ENCODE results near the gene ERC2.
"Not testable (repeated sequence)": the region's sequence is repeated elsewhere in the genome, so short reads cannot be mapped to it uniquely, and the experiment has no call there.

Gene ERC2

GRCh38 chr3:56053727-56054126 is 414.5 kb downstream of the ERC2 start:
- no peak for DNase-seq (ENCODE audit: insufficient read length)
- no peak for TF ChIP-seq POLR2AphosphoS5 (IDR thresholded peaks at IDR 0.05; ENCODE audit: low read depth, low read length)
- no peak for TF ChIP-seq TAF1 (IDR thresholded peaks at IDR 0.05; ENCODE audit: borderline replicate concordance, low read depth, low read length)
- TF ChIP-seq POLR2A (IDR thresholded peaks at IDR 0.05; ENCODE audit: low read depth, low read length) = no peak
- no peak for FAIRE-seq

- no peak for TF ChIP-seq POLR2AphosphoS5 (IDR thresholded peaks at IDR 0.05; ENCODE audit: low read depth, low read length)
- no peak for TF ChIP-seq TAF1 (IDR thresholded peaks at IDR 0.05; ENCODE audit: borderline replicate concordance, low read depth, low read length)
- no peak for TF ChIP-seq POLR2A (IDR thresholded peaks at IDR 0.05; ENCODE audit: low read depth, low read length)
- no peak for FAIRE-seq
- DNase-seq (ENCODE audit: insufficient read length) = no peak
Measured at GRCh38 chr3:56052188-56052587, 416.1 kb downstream of the ERC2 start.

GRCh38 chr3:56051052-56051451 is 417.2 kb downstream of the ERC2 start:
- FAIRE-seq (no peak), DNase-seq (ENCODE audit: insufficient read length) (no peak)
- TF ChIP-seq POLR2AphosphoS5 (IDR thresholded peaks at IDR 0.05; ENCODE audit: low read depth, low read length) (no peak), TAF1 (IDR thresholded peaks at IDR 0.05; ENCODE audit: borderline replicate concordance, low read depth, low read length) (no peak), POLR2A (IDR thresholded peaks at IDR 0.05; ENCODE audit: low read depth, low read length) (no peak)

- TF ChIP-seq TAF1 (IDR thresholded peaks at IDR 0.05; ENCODE audit: borderline replicate concordance, low read depth, low read length) = no peak
- TF ChIP-seq POLR2AphosphoS5 (IDR thresholded peaks at IDR 0.05; ENCODE audit: low read depth, low read length) = no peak
- no peak for TF ChIP-seq POLR2A (IDR thresholded peaks at IDR 0.05; ENCODE audit: low read depth, low read length)
- FAIRE-seq (no peak), DNase-seq (ENCODE audit: insufficient read length) (no peak)
Measured at GRCh38 chr3:56048946-56049345, 419.3 kb downstream of the ERC2 start.

DNA sequence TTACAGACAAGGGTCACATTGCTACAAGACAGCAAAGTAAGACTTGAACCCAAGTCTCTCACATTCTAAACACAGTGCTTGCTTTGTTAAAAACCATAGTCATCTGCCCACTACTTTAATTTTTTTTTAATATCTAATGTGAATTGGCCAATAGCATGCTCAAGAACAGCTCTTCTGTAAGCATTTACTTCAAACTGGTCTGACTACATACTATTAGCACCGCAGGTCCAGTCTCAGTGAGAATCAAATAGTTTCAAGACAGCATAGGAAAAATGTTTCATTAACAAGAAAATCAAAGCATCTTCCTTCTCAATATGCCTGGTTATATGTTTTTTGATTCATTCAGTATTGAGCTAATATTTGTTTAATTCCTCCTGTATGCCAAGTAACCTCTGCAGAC is 419.9 kb downstream of the ERC2 start:
- TF ChIP-seq POLR2A (IDR thresholded peaks at IDR 0.05; ENCODE audit: low read depth, low read length) (no peak), TAF1 (IDR thresholded peaks at IDR 0.05; ENCODE audit: borderline replicate concordance, low read depth, low read length) (no peak), POLR2AphosphoS5 (IDR thresholded peaks at IDR 0.05; ENCODE audit: low read depth, low read length) (no peak)
- DNase-seq (ENCODE audit: insufficient read length) (no peak), FAIRE-seq (no peak)

DNA sequence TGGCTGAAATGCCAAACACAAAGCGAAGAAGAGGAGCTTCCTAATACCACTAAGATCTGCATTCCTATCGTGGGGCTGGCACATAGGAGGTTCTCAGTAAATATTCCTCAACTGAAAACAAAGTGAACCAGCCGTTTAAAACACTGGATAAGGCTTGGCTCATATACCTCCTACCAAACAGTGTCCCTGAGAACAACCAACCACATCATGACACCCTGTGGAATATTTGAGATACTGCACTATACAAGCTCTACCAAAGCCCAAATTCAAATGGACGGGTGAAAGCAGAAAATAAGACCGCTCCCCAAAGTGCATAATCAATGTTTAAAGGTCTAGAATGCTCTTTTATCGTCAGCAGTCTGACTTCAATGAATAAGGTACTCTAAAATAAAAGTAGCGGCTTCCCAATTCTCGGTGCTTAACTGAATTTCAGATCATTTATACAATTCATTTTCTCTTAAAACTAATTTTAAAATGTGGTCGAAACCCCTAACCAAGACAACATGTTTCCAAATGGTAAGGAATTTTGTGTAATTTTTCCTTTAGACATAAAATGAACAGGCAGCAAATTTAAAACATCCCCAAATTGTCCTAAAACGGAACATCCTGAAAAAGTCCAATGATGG is 425.8 kb downstream of the ERC2 start:
- DNase-seq (ENCODE audit: insufficient read length) = no peak
- no peak for FAIRE-seq
- TF ChIP-seq POLR2AphosphoS5 (IDR thresholded peaks at IDR 0.05; ENCODE audit: low read depth, low read length) (no peak), POLR2A (IDR thresholded peaks at IDR 0.05; ENCODE audit: low read depth, low read length) (no peak), TAF1 (IDR thresholded peaks at IDR 0.05; ENCODE audit: borderline replicate concordance, low read depth, low read length) (no peak)

- DNase-seq (ENCODE audit: insufficient read length) = no peak
- TF ChIP-seq POLR2A (IDR thresholded peaks at IDR 0.05; ENCODE audit: low read depth, low read length) = no peak
- TF ChIP-seq POLR2AphosphoS5 (IDR thresholded peaks at IDR 0.05; ENCODE audit: low read depth, low read length) = no peak
- TF ChIP-seq TAF1 (IDR thresholded peaks at IDR 0.05; ENCODE audit: borderline replicate concordance, low read depth, low read length) = no peak
- FAIRE-seq = no peak
Measured at GRCh38 chr3:56025326-56025725, 442.9 kb downstream of the ERC2 start.

- FAIRE-seq (no peak), DNase-seq (ENCODE audit: insufficient read length) (no peak)
- TF ChIP-seq POLR2AphosphoS5 (IDR thresholded peaks at IDR 0.05; ENCODE audit: low read depth, low read length) = no peak
- no peak for TF ChIP-seq TAF1 (IDR thresholded peaks at IDR 0.05; ENCODE audit: borderline replicate concordance, low read depth, low read length)
- TF ChIP-seq POLR2A (IDR thresholded peaks at IDR 0.05; ENCODE audit: low read depth, low read length) = no peak
Measured at GRCh38 chr3:56023546-56023945, 444.7 kb downstream of the ERC2 start.

- TF ChIP-seq POLR2A (IDR thresholded peaks at IDR 0.05; ENCODE audit: low read depth, low read length) = no peak
- TF ChIP-seq TAF1 (IDR thresholded peaks at IDR 0.05; ENCODE audit: borderline replicate concordance, low read depth, low read length) = no peak
- TF ChIP-seq POLR2AphosphoS5 (IDR thresholded peaks at IDR 0.05; ENCODE audit: low read depth, low read length) = no peak
- FAIRE-seq (no peak), DNase-seq (ENCODE audit: insufficient read length) (no peak)
Measured at GRCh38 chr3:56022619-56023018, 445.6 kb downstream of the ERC2 start.

DNA sequence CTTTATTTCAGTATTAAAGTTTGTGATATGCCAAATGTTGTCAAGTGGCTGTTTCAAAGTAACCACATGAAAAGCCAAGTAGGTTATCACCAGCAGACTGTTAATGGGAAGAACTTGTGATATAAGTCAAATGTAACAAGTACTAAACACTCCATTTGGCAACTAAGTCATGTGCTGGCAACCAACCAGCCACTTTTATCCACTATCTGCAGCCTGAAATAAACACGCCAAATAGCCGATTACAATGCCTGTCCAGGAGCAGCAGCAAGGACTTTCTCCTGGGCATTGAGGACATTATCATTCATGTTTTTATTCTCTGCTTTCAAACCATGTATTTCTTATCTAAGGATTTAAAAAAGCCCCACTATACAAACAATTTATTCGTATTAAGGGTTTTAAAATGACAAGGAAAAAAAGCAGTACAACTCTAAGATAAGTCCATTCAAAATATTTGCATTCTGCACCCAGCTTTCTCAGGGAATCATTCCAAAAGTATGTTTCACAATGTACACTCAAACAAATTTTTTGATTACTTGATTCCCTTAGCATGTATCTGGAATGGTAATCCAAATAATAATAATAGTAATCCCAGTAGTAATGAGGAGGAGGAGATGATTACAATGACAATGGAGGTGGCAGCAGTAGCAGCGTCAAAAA is 448.6 kb downstream of the ERC2 start:
- no peak for FAIRE-seq
- no peak for DNase-seq (ENCODE audit: insufficient read length)
- TF ChIP-seq POLR2A (IDR thresholded peaks at IDR 0.05; ENCODE audit: low read depth, low read length) (no peak), TAF1 (IDR thresholded peaks at IDR 0.05; ENCODE audit: borderline replicate concordance, low read depth, low read length) (no peak), POLR2AphosphoS5 (IDR thresholded peaks at IDR 0.05; ENCODE audit: low read depth, low read length) (no peak)

DNA sequence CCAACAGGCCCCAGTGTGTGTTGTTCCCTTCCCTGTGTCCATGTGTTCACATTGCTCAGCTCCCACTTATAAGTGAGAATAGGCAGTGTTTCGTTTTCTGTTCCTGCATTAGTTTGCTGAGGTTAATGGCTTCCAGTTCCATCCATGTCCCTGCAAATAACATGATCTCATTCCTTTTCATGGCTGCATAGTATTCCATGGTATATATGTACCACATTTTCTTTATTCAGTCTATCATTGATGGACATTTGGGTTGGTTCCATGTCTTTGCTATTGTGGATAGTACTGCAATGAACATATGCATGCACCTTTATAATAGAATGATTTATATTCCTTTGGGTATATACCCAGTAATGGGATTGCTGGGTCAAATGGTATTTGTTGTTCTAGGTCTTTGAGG is 452.9 kb downstream of the ERC2 start:
- not testable (repeated sequence) for DNase-seq (ENCODE audit: insufficient read length); FAIRE-seq

DNA sequence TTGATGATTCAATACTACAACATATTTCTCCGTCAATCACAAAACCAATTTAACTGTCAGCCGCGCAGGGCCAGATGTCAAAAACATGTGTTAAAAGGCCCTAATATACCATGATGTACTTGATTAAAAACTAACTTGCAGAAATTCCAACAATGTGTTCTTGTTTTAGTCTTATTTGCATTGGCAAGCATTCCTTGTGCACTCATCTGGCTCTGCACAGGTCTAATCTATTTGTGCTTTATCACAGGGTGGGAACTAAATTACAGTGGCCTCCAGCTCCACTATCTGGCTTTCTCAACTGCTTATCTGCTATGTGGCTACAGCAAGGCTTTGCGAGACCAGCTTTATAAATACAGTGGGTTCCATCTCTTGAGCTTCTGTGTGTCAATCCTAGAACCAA is 455.5 kb downstream of the ERC2 start:
- TF ChIP-seq POLR2AphosphoS5 (IDR thresholded peaks at IDR 0.05; ENCODE audit: low read depth, low read length) (no peak), POLR2A (IDR thresholded peaks at IDR 0.05; ENCODE audit: low read depth, low read length) (no peak), TAF1 (IDR thresholded peaks at IDR 0.05; ENCODE audit: borderline replicate concordance, low read depth, low read length) (no peak)
- DNase-seq (ENCODE audit: insufficient read length) = no peak
- no peak for FAIRE-seq

All from GM12892 (cell line).